Hepatocyte (in vitro differentiated cells): ENCODE data around the gene PITX2. TPM values are rescaled to one million over a fixed set of nuclear protein-coding genes. Genes with fewer than 3 reads are reported as not detected.
"Not testable (repeated sequence)": the region's sequence is repeated elsewhere in the genome, so short reads cannot be mapped to it uniquely, and the experiment has no call there.

Experiments
- DNase-seq: peaks from one replicate; pipeline ENCODE4 v3.0.0-alpha.2; 2016; ENCODE audit warnings: low spot score
- H2AFZ ChIP-seq: fragments of 200-600 bp; sonication (generic); 2 replicates; pipeline ENCODE4 v1.6.0; 2016; ENCODE audit warnings: antibody characterized with exemption, mild to moderate bottlenecking
- H3K27ac ChIP-seq: fragments of 200-600 bp; sonication (generic); 2 replicates; pipeline ENCODE4 v1.5.1; 2016; ENCODE audit warnings: mild to moderate bottlenecking
- H3K27me3 ChIP-seq: fragments of 200-600 bp; sonication (generic); 2 replicates; pipeline ENCODE4 v1.6.1; 2016
- H3K36me3 ChIP-seq: fragments of 200-600 bp; sonication (generic); replicated peaks from 2 replicates; pipeline ENCODE4 v1.5.1; 2016; ENCODE audit warnings: low read depth; ENCODE audit not compliant: insufficient read depth
- H3K4me1 ChIP-seq: fragments of 200-600 bp; sonication (generic); 2 replicates; pipeline ENCODE4 v1.5.1; 2016; ENCODE audit warnings: mild to moderate bottlenecking, moderate library complexity; ENCODE audit not compliant: insufficient read depth
- H3K4me2 ChIP-seq: fragments of 200-600 bp; sonication (generic); 2 replicates; pipeline ENCODE4 v1.6.0; 2016
- H3K4me3 ChIP-seq: fragments of 200-600 bp; sonication (generic); 2 replicates; pipeline ENCODE4 v1.5.1; 2016; ENCODE audit warnings: mild to moderate bottlenecking
- H3K79me2 ChIP-seq: fragments of 200-600 bp; sonication (generic); 2 replicates; pipeline ENCODE4 v1.6.0; 2017; ENCODE audit warnings: mild to moderate bottlenecking
- H3K9me2 ChIP-seq: fragments of 200-600 bp; sonication (generic); replicated peaks from 2 replicates; pipeline ENCODE4 v1.6.0; 2017; ENCODE audit warnings: mild to moderate bottlenecking; ENCODE audit not compliant: insufficient read depth
- H3K9me3 ChIP-seq: fragments of 200-600 bp; sonication (generic); 2 replicates; pipeline ENCODE4 v1.5.1; 2016; ENCODE audit warnings: low read depth, mild to moderate bottlenecking
- H4K20me1 ChIP-seq: fragments of 200-600 bp; sonication (generic); 2 replicates; pipeline ENCODE4 v1.6.0; 2016; ENCODE audit warnings: mild to moderate bottlenecking; ENCODE audit not compliant: insufficient read depth, poor library complexity, severe bottlenecking
- CTCF ChIP-seq: fragments of 200-600 bp; sonication (generic); IDR thresholded peaks from 2 replicates; pipeline ENCODE4 v1.5.1; 2016; ENCODE audit warnings: antibody characterized with exemption, mild to moderate bottlenecking; ENCODE audit not compliant: poor library complexity
- EZH2 ChIP-seq: fragments of 200-600 bp; sonication (generic); IDR thresholded peaks from 2 replicates; pipeline ENCODE4 v1.6.1; 2016; ENCODE audit warnings: antibody characterized with exemption, mild to moderate bottlenecking, borderline replicate concordance
- WGBS: methylation state at CpG from one replicate; pipeline ENCODE4 v1.1.6; 2016; ENCODE audit warnings: low lambda C conversion rate; ENCODE audit errors: missing lambda C conversion rate; 5-methylcytosine and 5-hydroxymethylcytosine counted together
- polyA plus RNA-seq: library from polyadenylated mRNA; unstranded; fragments of >200 nt; fragmentation: Nextera tagmentation; extraction: Ambion mirVana; gene quantifications from 2 replicates; pipeline ENCODE4 v1.2.1, GENCODE V29; 2016
- total RNA-seq: library from RNA; depleted of rRNA; stranded (reverse); fragments of >200 nt; gene quantifications from 2 replicates; pipeline ENCODE4 v1.2.3, GENCODE V29; 2014

PITX2 gene
- total and polyA plus RNA-seq, 2 experiments from 2014 or later, result 80.5 to 147 TPM

- peak; percentile 54 for DNase-seq
- no peaks in the 10 kb centered on the region for H3K27me3 ChIP-seq
- 28% methylated on average over 7 of the region's 7 CpGs for WGBS
- no peaks in the 10 kb centered on the region for H3K9me2 ChIP-seq
- no peaks in the 10 kb centered on the region for H3K9me3 ChIP-seq
- no peaks in the 10 kb centered on the region for H4K20me1 ChIP-seq
- no peaks in the 10 kb centered on the region for H3K79me2 ChIP-seq
- H2AFZ ChIP-seq, result no peak overlapping the region
- H3K4me2 ChIP-seq, result no peak overlapping the region
- H3K4me1 ChIP-seq, result no peaks in the 10 kb centered on the region
- H3K36me3 ChIP-seq, result no peaks in the 10 kb centered on the region
- TF ChIP-seq EZH2 (no peak), CTCF (peak; percentile 56)
- H3K4me3 ChIP-seq, result no peak overlapping the region
- H3K27ac ChIP-seq, result no peak overlapping the region
Observed at GRCh38 chr4:110586131-110586850, 36.6 kb downstream of the PITX2 start.

GRCh38 chr4:110576696-110577095, 46.2 kb downstream of the PITX2 start:
- not testable (repeated sequence) for H3K4me2 ChIP-seq, H2AFZ ChIP-seq, H3K36me3 ChIP-seq, H3K79me2 ChIP-seq, H3K4me1 ChIP-seq, H3K9me2 ChIP-seq, H3K9me3 ChIP-seq, DNase-seq, H4K20me1 ChIP-seq, H3K27me3 ChIP-seq, H3K4me3 ChIP-seq, H3K27ac ChIP-seq
- WGBS, result 89% methylated on average over 2 of the region's 2 CpGs

Other genes with a start within 250 kb of the PITX2 start
- 7.1 and 8.7 TPM in 2 replicates for gene ENPEP, start 146.9 kb downstream of the PITX2 start, total RNA-seq
- 2.4 and 3.7 TPM in 2 replicates for gene ENPEP, start 146.9 kb downstream of the PITX2 start, polyA plus RNA-seq